ENCODE measurements around the gene MYO18B.

MYO18B gene

GRCh38 chr22:25961699-25962098 lies 219.7 kb downstream of the MYO18B start:
- TF ChIP-seq MYC (IDR thresholded peaks at IDR 0.05; ENCODE audit: low read depth, low read length) (no peak), MAX (IDR thresholded peaks at IDR 0.05; ENCODE audit: low read depth, low read length) (no peak)
- H3K4me3 ChIP-seq (ENCODE audit: low read depth, low read length): no peak overlapping the region
- no peak for DNase-seq (ENCODE audit: low read depth)

- H3K4me3 ChIP-seq (ENCODE audit: low read depth, low read length): no peak overlapping the region
- no peak for DNase-seq (ENCODE audit: low read depth)
- no peak for TF ChIP-seq MAX (IDR thresholded peaks at IDR 0.05; ENCODE audit: low read depth, low read length)
These were observed 220.7 kb downstream of the MYO18B start for GRCh38 chr22:25962711-25963110.

GRCh38 chr22:25964961-25965730 lies 223.2 kb downstream of the MYO18B start:
- TF ChIP-seq POLR2A (IDR thresholded peaks at IDR 0.05; ENCODE audit: extremely low read depth, insufficient read length): no peak
- no peak for TF ChIP-seq CTCF (IDR thresholded peaks at IDR 0.05; ENCODE audit: low read depth, low read length)
- no peak for DNase-seq (ENCODE audit: low read depth)
- H3K4me3 ChIP-seq (ENCODE audit: low read depth, low read length): no peak overlapping the region

- H3K4me3 ChIP-seq (ENCODE audit: low read depth, low read length): no peak overlapping the region
- TF ChIP-seq POLR2A (IDR thresholded peaks at IDR 0.05; ENCODE audit: extremely low read depth, insufficient read length) (no peak), MAX (IDR thresholded peaks at IDR 0.05; ENCODE audit: low read depth, low read length) (no peak), MYC (IDR thresholded peaks at IDR 0.05; ENCODE audit: low read depth, low read length) (no peak), CTCF (IDR thresholded peaks at IDR 0.05; ENCODE audit: low read depth, low read length) (no peak)
- peak; percentile 39 for DNase-seq (ENCODE audit: low read depth)
These were observed 224.5 kb downstream of the MYO18B start for GRCh38 chr22:25966448-25966913.

GRCh38 chr22:25969286-25969685 lies 227.3 kb downstream of the MYO18B start:
- no peak overlapping the region for H3K4me3 ChIP-seq (ENCODE audit: low read depth, low read length)
- no peak for DNase-seq (ENCODE audit: low read depth)
- TF ChIP-seq CTCF (IDR thresholded peaks at IDR 0.05; ENCODE audit: low read depth, low read length): no peak
- no peak for TF ChIP-seq MAX (IDR thresholded peaks at IDR 0.05; ENCODE audit: low read depth, low read length)
- TF ChIP-seq MYC (IDR thresholded peaks at IDR 0.05; ENCODE audit: low read depth, low read length): no peak
- no peak for TF ChIP-seq POLR2A (IDR thresholded peaks at IDR 0.05; ENCODE audit: extremely low read depth, insufficient read length)

- TF ChIP-seq MYC (IDR thresholded peaks at IDR 0.05; ENCODE audit: low read depth, low read length): no peak
- no peak for TF ChIP-seq POLR2A (IDR thresholded peaks at IDR 0.05; ENCODE audit: extremely low read depth, insufficient read length)
- no peak for TF ChIP-seq MAX (IDR thresholded peaks at IDR 0.05; ENCODE audit: low read depth, low read length)
- TF ChIP-seq CTCF (IDR thresholded peaks at IDR 0.05; ENCODE audit: low read depth, low read length): no peak
- no peak for DNase-seq (ENCODE audit: low read depth)
These were observed 227.9 kb downstream of the MYO18B start for GRCh38 chr22:25969901-25970300.

More at GRCh38 chr22:25969901-25970300, 227.9 kb downstream of the MYO18B start:
- H3K4me3 ChIP-seq (ENCODE audit: low read depth, low read length): no peak overlapping the region

All from NB4 (cell line).